PC-3 (cell line): ENCODE measurements around the gene CARNS1. TPM values are rescaled to one million over a fixed set of nuclear protein-coding genes. Genes with fewer than 3 reads are reported as not detected.

Experiments
- ATAC-seq: fragments of 200-7000 bp; cut with Tn5 transposase; 2 replicates; pipeline ENCODE4 v1.9.1; 2020; ENCODE audit warnings: mild to moderate bottlenecking, moderate library complexity
- BruUV-seq: library from RNA; stranded (reverse); fragments of 400-500 nt; replicated peaks from 2 replicates; lab custom pipeline; 2021; lab: Mats Ljungman, UMichigan
- CTCF ChIA-PET: fragments of 300-600 bp; sonication (Branson Sonifier 250); formaldehyde crosslinking; loops from one replicate; lab custom pipeline; 2022; ENCODE audit warnings: antibody characterized with exemption; lab: Charles Lee
- POLR2A ChIA-PET: fragments of 300-600 bp; sonication (Branson Sonifier 250); formaldehyde crosslinking; loops from one replicate; lab custom pipeline; 2022; ENCODE audit warnings: antibody characterized with exemption; ENCODE audit not compliant: unreplicated experiment; lab: Charles Lee
- DNase-seq: peaks from one replicate; pipeline ENCODE4 v3.0.0-alpha.2; 2015
- H2AFZ ChIP-seq: fragments of 300-600 bp; sonication (generic); 2 replicates; pipeline ENCODE4 v1.6.0; 2016; ENCODE audit warnings: antibody characterized with exemption, low read length
- H3F3A ChIP-seq: fragments of 300-600 bp; sonication (generic); one replicate; pipeline ENCODE4 v1.6.0; 2017; ENCODE audit warnings: antibody characterized with exemption, low read length, control low read depth, mild to moderate bottlenecking; ENCODE audit not compliant: unreplicated experiment
- H3K27ac ChIP-seq: fragments of 300-600 bp; sonication (generic); 2 replicates; pipeline ENCODE4 v1.5.1; 2016; ENCODE audit warnings: mild to moderate bottlenecking, low read length
- H3K27me3 ChIP-seq: fragments of 300-600 bp; sonication (generic); 2 replicates; pipeline ENCODE4 v1.6.1; 2016; ENCODE audit warnings: low read length, mixed read lengths
- H3K36me3 ChIP-seq: fragments of 300-600 bp; sonication (generic); 2 replicates; pipeline ENCODE4 v1.6.1; 2016; ENCODE audit warnings: low read depth, mixed run types, low read length, mixed read lengths
- H3K4me1 ChIP-seq: fragments of 300-600 bp; sonication (generic); 2 replicates; pipeline ENCODE4 v1.5.1; 2016; ENCODE audit warnings: low read length; ENCODE audit not compliant: insufficient read depth
- H3K4me2 ChIP-seq: fragments of 300-600 bp; sonication (generic); 2 replicates; pipeline ENCODE4 v1.6.0; 2016; ENCODE audit warnings: low read length
- H3K4me3 ChIP-seq: fragments of 300-600 bp; sonication (generic); 2 replicates; pipeline ENCODE4 v1.5.1; 2016; ENCODE audit warnings: mild to moderate bottlenecking, low read length, mixed read lengths
- H3K79me2 ChIP-seq: fragments of 300-600 bp; sonication (generic); 2 replicates; pipeline ENCODE4 v1.6.1; 2017; ENCODE audit warnings: low read length, mixed read lengths
- H3K9ac ChIP-seq: fragments of 300-600 bp; sonication (generic); 2 replicates; pipeline ENCODE4 v1.6.0; 2016; ENCODE audit warnings: mild to moderate bottlenecking, low read length
- H3K9me2 ChIP-seq: fragments of 300-600 bp; sonication (generic); replicated peaks from 2 replicates; pipeline ENCODE4 v1.6.1; 2016; ENCODE audit warnings: mixed run types, low read length, mixed read lengths
- H3K9me3 ChIP-seq: fragments of 300-600 bp; sonication (generic); 2 replicates; pipeline ENCODE4 v1.6.1; 2016; ENCODE audit warnings: low read length, mixed read lengths
- H4K20me1 ChIP-seq: fragments of 300-600 bp; sonication (generic); 2 replicates; pipeline ENCODE4 v1.6.1; 2016; ENCODE audit warnings: low read length, mixed read lengths
- EZH2 ChIP-seq: fragments of 300-600 bp; sonication (generic); IDR thresholded peaks from one replicate; pipeline ENCODE4 v1.6.1; 2017; ENCODE audit warnings: antibody characterized with exemption, mild to moderate bottlenecking, low read length; ENCODE audit not compliant: unreplicated experiment
- EZH2phosphoT487 ChIP-seq: fragments of 300-600 bp; sonication (generic); IDR thresholded peaks from 2 replicates; pipeline ENCODE4 v1.6.1; 2018; ENCODE audit warnings: mild to moderate bottlenecking, antibody characterized with exemption, low read length, borderline replicate concordance
- intact Hi-C: fragments of 100-400 bp; cut with micrococcal nuclease; formaldehyde crosslinking; loops from 2 replicates; pipeline ENCODE4 v1.9.0; 2023
- total RNA-seq: library from RNA; depleted of rRNA; stranded (reverse); fragments of >200 nt; gene quantifications from 2 replicates; pipeline ENCODE4 v1.2.3, GENCODE V29; 2014
- TF ChIP-seq, protein P1 (sequence below): fragments of 300-600 bp; sonication (generic); conservative IDR thresholded peaks from 2 replicates; pipeline ENCODE4 v1.5.1; 2017; ENCODE audit warnings: antibody characterized with exemption, low read depth, mild to moderate bottlenecking, low read length

CARNS1 gene
- total RNA-seq, 1 experiment from 2014 or later = 0.22 TPM

GRCh38 chr11:67374571-67375281 lies 40.8 kb upstream of the CARNS1 start:
- H2AFZ ChIP-seq = peak overlapping the region; percentile 42

GRCh38 chr11:67375320-67376055 lies 40.0 kb upstream of the CARNS1 start:
- no peaks in the 10 kb centered on the region for H3K27me3 ChIP-seq
- peak overlapping the region; percentile 100 for H3K27ac ChIP-seq
- ChIA-PET CTCF (interaction anchor here (0.6 kb wide), 1 partner anchor 107 kb away, joined by 7 read pairs; the partner anchor contains the start of gene AIP), POLR2A (interaction anchor here (0.7 kb wide), 1 partner anchor 17 kb away, joined by 11 read pairs; the partner anchor contains the start of gene RAD9A)
- peaks cover 78% of the 10 kb centered on the region for H3K4me1 ChIP-seq
- H3K36me3 ChIP-seq = peaks cover 12% of the 10 kb centered on the region; the same call in 1 of the 2 replicates
- H3K9ac ChIP-seq = peak overlapping the region; percentile 57
- H3K9me3 ChIP-seq = no peaks in the 10 kb centered on the region
- DNase-seq = peak; percentile 38
- no peak overlapping the region for H2AFZ ChIP-seq
- ATAC-seq = no peak
- TF ChIP-seq EZH2 (no peak), EZH2phosphoT487 (no peak)
- no TSS peak for BruUV-seq
- H3K4me2 ChIP-seq = peak overlapping the region; percentile 96
- intact Hi-C loops = no loop called here
- H3F3A ChIP-seq = peaks cover 8% of the 10 kb centered on the region
- peaks cover 17% of the 10 kb centered on the region for H4K20me1 ChIP-seq
- no peaks in the 10 kb centered on the region for H3K9me2 ChIP-seq
- H3K4me3 ChIP-seq = peak overlapping the region; percentile 31; the same call in 1 of the 2 replicates
- H3K79me2 ChIP-seq = peaks cover 41% of the 10 kb centered on the region

More at GRCh38 chr11:67374571-67375281, 40.8 kb upstream of the CARNS1 start:
- Histone ChIP-seq H3K9me2 (no peaks in the 10 kb centered on the region), H3K27ac (peak overlapping the region; percentile 100), H3K4me1 (peaks cover 74% of the 10 kb centered on the region), H3F3A (peaks cover 8% of the 10 kb centered on the region), H3K27me3 (no peaks in the 10 kb centered on the region), H3K4me3 (peak overlapping the region; percentile 90), H3K36me3 (peaks cover 15% of the 10 kb centered on the region; the same call in 1 of the 2 replicates), H4K20me1 (peaks cover 24% of the 10 kb centered on the region), H3K9ac (peak overlapping the region; percentile 100), H3K79me2 (peaks cover 49% of the 10 kb centered on the region), H3K4me2 (peak overlapping the region; percentile 96), H3K9me3 (no peaks in the 10 kb centered on the region)
- POLR2A ChIA-PET = interaction anchor here (0.6 to 1.6 kb wide), 6 partner anchors 17 to 320 kb away, joined by 4 to 32 read pairs (median 10); partner anchors contain the start of genes POLD4, PPP1CA and RAD9A
- TF ChIP-seq EZH2phosphoT487 = no peak
- no peak for TF ChIP-seq EZH2
- TF ChIP-seq, protein P1, sequence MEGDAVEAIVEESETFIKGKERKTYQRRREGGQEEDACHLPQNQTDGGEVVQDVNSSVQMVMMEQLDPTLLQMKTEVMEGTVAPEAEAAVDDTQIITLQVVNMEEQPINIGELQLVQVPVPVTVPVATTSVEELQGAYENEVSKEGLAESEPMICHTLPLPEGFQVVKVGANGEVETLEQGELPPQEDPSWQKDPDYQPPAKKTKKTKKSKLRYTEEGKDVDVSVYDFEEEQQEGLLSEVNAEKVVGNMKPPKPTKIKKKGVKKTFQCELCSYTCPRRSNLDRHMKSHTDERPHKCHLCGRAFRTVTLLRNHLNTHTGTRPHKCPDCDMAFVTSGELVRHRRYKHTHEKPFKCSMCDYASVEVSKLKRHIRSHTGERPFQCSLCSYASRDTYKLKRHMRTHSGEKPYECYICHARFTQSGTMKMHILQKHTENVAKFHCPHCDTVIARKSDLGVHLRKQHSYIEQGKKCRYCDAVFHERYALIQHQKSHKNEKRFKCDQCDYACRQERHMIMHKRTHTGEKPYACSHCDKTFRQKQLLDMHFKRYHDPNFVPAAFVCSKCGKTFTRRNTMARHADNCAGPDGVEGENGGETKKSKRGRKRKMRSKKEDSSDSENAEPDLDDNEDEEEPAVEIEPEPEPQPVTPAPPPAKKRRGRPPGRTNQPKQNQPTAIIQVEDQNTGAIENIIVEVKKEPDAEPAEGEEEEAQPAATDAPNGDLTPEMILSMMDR = no peak
- peak; percentile 60 for DNase-seq
- ATAC-seq = peak; percentile 2
- CTCF ChIA-PET = interaction anchor here (0.6 to 2.8 kb wide), 7 partner anchors 8 to 108 kb away, joined by 4 to 16 read pairs (median 9); partner anchors contain the start of genes AIP, POLD4 and RAD9A
- intact Hi-C loops = loop anchor here (1.0 to 5.0 kb wide), 3 partner anchors 21 to 112 kb away; partner anchors contain the start of gene POLD4
- BruUV-seq = TSS peak; percentile 93
